ENCODE data around the gene GNLY.

Gene GNLY

DNA sequence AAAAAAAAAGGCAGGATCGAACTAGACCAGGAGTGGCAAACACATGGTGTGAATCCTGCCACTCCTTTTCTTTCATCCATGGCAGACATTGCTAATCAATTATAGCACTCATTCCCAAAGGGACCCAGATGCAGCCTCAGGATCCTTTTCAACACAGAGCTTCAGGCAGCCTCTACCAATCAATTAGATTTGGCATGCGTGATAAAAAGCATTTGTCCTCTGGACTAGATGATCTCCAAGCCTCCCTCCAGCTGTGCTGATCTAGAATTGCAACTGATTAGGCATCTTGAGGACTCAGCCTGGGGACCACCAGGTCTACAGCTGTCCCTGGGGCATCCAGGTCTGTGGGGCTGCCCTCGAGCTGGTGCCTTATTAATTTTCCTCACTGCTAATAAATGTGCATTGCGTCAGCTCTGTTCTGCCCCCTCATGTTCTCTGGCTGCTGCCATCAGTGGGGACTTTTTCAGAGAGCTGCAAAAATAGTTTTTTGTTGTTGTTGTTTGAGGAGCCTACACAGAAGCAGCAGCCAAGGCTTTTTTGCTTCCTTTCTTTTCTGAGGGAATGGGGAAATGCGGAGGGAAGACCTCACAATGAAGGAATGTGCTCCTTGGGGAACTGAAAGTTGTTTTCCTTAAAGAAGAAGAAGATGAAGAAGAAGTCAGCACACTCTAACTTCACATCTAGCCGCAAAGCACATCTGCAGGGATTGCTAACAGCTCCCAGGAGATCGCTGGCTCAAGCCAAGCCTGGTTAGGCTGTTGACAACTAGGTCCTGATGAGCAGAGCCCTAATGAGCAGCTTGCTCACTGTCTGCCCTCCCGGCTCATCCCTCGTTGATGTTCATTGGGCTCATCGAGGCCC, 50.8 kb downstream of the GNLY start:
- Histone ChIP-seq H3K4me3 (ENCODE audit: insufficient read depth, low read length, poor library complexity, severe bottlenecking) (no peak overlapping the region), H3K4me2 (ENCODE audit: low read depth, low read length, poor library complexity, severe bottlenecking) (no peak overlapping the region), H3K9me2 (replicated peaks; ENCODE audit: insufficient read depth, low read length) (no peaks in the 10 kb centered on the region)

DNA sequence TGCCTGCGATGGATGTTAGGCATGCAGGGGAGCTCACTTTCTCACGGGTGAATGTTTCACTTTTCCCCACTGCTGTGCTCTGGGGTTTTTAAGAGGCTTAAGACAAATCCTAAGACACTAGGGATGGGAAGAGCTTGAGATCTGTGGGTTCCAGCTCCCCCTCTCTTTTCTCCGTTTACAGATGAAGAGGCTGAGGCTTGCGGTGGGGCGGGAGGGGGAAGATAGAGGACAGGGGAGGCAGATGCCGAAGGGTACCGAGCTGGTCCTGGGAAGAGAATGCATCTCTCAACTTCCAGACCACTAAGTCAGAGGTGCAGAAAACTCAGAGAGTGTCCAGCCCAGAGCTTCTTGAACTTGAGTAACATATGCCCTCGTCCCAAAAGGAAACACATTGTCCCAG, 51.5 kb downstream of the GNLY start:
- Histone ChIP-seq H3K27ac (ENCODE audit: low read depth, low read length) (no peak overlapping the region), H3K79me2 (ENCODE audit: insufficient read depth, low read length) (no peaks in the 10 kb centered on the region), H3K9me3 (ENCODE audit: insufficient read depth, low read length) (no peaks in the 10 kb centered on the region), H3F3A (ENCODE audit: insufficient read depth) (no peaks in the 10 kb centered on the region), H3K4me2 (ENCODE audit: low read depth, low read length, poor library complexity, severe bottlenecking) (no peak overlapping the region), H3K4me3 (ENCODE audit: insufficient read depth, low read length, poor library complexity, severe bottlenecking) (no peak overlapping the region), H3K36me3 (ENCODE audit: low read length) (no peaks in the 10 kb centered on the region), H3K27me3 (ENCODE audit: low read length) (no peaks in the 10 kb centered on the region), H3K9ac (ENCODE audit: low read length) (no peak overlapping the region), H2AFZ (ENCODE audit: low read depth, low read length, severe bottlenecking) (no peak overlapping the region), H4K20me1 (ENCODE audit: low read depth, low read length) (no peaks in the 10 kb centered on the region), H3K9me2 (replicated peaks; ENCODE audit: insufficient read depth, low read length) (no peaks in the 10 kb centered on the region)
- TF ChIP-seq EZH2phosphoT487 (conservative IDR thresholded peaks at IDR 0.05; ENCODE audit: low read length) = no peak
- TF ChIP-seq, protein P1, sequence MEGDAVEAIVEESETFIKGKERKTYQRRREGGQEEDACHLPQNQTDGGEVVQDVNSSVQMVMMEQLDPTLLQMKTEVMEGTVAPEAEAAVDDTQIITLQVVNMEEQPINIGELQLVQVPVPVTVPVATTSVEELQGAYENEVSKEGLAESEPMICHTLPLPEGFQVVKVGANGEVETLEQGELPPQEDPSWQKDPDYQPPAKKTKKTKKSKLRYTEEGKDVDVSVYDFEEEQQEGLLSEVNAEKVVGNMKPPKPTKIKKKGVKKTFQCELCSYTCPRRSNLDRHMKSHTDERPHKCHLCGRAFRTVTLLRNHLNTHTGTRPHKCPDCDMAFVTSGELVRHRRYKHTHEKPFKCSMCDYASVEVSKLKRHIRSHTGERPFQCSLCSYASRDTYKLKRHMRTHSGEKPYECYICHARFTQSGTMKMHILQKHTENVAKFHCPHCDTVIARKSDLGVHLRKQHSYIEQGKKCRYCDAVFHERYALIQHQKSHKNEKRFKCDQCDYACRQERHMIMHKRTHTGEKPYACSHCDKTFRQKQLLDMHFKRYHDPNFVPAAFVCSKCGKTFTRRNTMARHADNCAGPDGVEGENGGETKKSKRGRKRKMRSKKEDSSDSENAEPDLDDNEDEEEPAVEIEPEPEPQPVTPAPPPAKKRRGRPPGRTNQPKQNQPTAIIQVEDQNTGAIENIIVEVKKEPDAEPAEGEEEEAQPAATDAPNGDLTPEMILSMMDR (IDR thresholded peaks at IDR 0.05; ENCODE audit: insufficient read depth, low read length, poor library complexity, severe bottlenecking) = no peak

More for the DNA sequence above, 50.8 kb downstream of the GNLY start:
- Histone ChIP-seq H3K9ac (ENCODE audit: low read length) (no peak overlapping the region), H3K9me3 (ENCODE audit: insufficient read depth, low read length) (no peaks in the 10 kb centered on the region), H3K79me2 (ENCODE audit: insufficient read depth, low read length) (no peaks in the 10 kb centered on the region), H3K36me3 (ENCODE audit: low read length) (no peaks in the 10 kb centered on the region), H3K27me3 (ENCODE audit: low read length) (no peaks in the 10 kb centered on the region), H2AFZ (ENCODE audit: low read depth, low read length, severe bottlenecking) (no peak overlapping the region), H4K20me1 (ENCODE audit: low read depth, low read length) (no peaks in the 10 kb centered on the region), H3K27ac (ENCODE audit: low read depth, low read length) (no peak overlapping the region), H3F3A (ENCODE audit: insufficient read depth) (no peaks in the 10 kb centered on the region)
- TF ChIP-seq EZH2phosphoT487 (conservative IDR thresholded peaks at IDR 0.05; ENCODE audit: low read length) = no peak
- TF ChIP-seq, protein P1 (IDR thresholded peaks at IDR 0.05; ENCODE audit: insufficient read depth, low read length, poor library complexity, severe bottlenecking) = no peak

DNA sequence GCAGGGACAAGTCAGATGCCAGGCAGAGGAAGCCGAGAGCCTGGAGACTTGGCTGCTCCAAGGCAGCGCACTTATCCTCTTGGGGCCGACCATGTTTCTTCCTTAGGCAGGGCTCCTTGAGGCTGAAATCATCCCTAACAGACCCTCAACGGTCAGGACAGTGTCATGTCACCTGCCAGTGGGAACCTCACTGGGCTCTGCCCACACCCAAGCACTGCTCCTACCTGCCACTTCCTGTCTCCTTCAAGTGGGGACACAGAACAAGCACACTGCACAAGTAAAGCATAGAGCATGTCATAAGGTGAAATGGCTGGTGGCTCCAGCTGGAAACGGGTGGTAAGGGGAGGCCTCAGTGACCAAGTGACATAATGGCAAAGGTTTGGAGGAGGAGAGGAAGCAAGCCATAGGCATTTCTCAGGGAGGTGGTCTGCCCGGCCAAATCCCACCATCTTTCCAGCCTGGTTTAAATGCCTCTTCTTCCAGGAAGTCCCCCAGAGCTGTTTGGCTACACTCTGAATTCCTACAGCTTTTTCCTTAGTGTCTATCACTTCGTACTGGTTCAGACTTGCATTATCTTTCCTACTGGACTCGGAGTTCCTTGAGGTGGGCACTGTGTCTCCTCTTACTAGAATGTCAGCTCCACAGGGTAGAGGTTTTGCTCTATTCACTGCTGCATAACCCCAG, 52.3 kb downstream of the GNLY start:
- TF ChIP-seq, protein P1 (IDR thresholded peaks at IDR 0.05; ENCODE audit: insufficient read depth, low read length, poor library complexity, severe bottlenecking) = no peak
- no peak for TF ChIP-seq EZH2phosphoT487 (conservative IDR thresholded peaks at IDR 0.05; ENCODE audit: low read length)
- Histone ChIP-seq H3K4me3 (ENCODE audit: insufficient read depth, low read length, poor library complexity, severe bottlenecking) (no peak overlapping the region), H3K36me3 (ENCODE audit: low read length) (no peaks in the 10 kb centered on the region), H3K79me2 (ENCODE audit: insufficient read depth, low read length) (no peaks in the 10 kb centered on the region), H2AFZ (ENCODE audit: low read depth, low read length, severe bottlenecking) (no peak overlapping the region), H3K9me2 (replicated peaks; ENCODE audit: insufficient read depth, low read length) (no peaks in the 10 kb centered on the region), H3K27me3 (ENCODE audit: low read length) (no peaks in the 10 kb centered on the region), H3K4me2 (ENCODE audit: low read depth, low read length, poor library complexity, severe bottlenecking) (no peak overlapping the region), H3K27ac (ENCODE audit: low read depth, low read length) (no peak overlapping the region), H3F3A (ENCODE audit: insufficient read depth) (no peaks in the 10 kb centered on the region), H3K9me3 (ENCODE audit: insufficient read depth, low read length) (no peaks in the 10 kb centered on the region), H3K9ac (ENCODE audit: low read length) (no peak overlapping the region), H4K20me1 (ENCODE audit: low read depth, low read length) (no peaks in the 10 kb centered on the region)
